ENCODE measurements around the gene LEF1.

- TF ChIP-seq CTCF (IDR thresholded peaks at IDR 0.05): no peak
- TF ChIP-seq EP300 (IDR thresholded peaks at IDR 0.05): no peak
Measured at GRCh38 chr4:108100827-108101226, 67.9 kb downstream of the LEF1 start.
